ENCODE data around the gene TAS2R50.

The TAS2R50 gene

DNA sequence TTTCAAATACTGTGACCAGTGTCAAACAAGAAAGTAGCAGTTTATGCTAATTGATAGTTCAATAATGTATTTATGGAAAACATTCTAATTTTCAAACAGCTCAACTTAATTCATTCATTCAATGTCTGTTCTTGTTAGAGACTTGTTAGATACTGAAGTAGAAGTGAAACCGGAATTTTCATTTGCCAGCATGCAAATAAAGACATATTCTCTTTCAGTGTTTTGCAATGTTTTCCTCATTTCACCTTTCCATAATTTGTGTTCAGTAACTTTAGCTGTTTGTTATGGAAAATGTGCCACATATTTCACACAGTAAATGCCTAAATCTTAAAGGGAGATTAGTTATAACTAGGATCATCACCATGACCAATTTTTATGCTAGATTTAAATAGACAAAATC, 21.2 kb downstream of the TAS2R50 start:
- Histone ChIP-seq H3K4me3 (replicated peaks; ENCODE audit: insufficient read depth, low read length) (no peak overlapping the region), H3K27ac (replicated peaks) (no peak overlapping the region), H3K27me3 (ENCODE audit: insufficient read depth, poor library complexity, severe bottlenecking) (no peaks in the 10 kb centered on the region)
- TF ChIP-seq, protein P1, sequence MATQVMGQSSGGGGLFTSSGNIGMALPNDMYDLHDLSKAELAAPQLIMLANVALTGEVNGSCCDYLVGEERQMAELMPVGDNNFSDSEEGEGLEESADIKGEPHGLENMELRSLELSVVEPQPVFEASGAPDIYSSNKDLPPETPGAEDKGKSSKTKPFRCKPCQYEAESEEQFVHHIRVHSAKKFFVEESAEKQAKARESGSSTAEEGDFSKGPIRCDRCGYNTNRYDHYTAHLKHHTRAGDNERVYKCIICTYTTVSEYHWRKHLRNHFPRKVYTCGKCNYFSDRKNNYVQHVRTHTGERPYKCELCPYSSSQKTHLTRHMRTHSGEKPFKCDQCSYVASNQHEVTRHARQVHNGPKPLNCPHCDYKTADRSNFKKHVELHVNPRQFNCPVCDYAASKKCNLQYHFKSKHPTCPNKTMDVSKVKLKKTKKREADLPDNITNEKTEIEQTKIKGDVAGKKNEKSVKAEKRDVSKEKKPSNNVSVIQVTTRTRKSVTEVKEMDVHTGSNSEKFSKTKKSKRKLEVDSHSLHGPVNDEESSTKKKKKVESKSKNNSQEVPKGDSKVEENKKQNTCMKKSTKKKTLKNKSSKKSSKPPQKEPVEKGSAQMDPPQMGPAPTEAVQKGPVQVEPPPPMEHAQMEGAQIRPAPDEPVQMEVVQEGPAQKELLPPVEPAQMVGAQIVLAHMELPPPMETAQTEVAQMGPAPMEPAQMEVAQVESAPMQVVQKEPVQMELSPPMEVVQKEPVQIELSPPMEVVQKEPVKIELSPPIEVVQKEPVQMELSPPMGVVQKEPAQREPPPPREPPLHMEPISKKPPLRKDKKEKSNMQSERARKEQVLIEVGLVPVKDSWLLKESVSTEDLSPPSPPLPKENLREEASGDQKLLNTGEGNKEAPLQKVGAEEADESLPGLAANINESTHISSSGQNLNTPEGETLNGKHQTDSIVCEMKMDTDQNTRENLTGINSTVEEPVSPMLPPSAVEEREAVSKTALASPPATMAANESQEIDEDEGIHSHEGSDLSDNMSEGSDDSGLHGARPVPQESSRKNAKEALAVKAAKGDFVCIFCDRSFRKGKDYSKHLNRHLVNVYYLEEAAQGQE (IDR thresholded peaks at IDR 0.05; ENCODE audit: insufficient replicate concordance, low read depth): no peak
- TF ChIP-seq, protein P2, sequence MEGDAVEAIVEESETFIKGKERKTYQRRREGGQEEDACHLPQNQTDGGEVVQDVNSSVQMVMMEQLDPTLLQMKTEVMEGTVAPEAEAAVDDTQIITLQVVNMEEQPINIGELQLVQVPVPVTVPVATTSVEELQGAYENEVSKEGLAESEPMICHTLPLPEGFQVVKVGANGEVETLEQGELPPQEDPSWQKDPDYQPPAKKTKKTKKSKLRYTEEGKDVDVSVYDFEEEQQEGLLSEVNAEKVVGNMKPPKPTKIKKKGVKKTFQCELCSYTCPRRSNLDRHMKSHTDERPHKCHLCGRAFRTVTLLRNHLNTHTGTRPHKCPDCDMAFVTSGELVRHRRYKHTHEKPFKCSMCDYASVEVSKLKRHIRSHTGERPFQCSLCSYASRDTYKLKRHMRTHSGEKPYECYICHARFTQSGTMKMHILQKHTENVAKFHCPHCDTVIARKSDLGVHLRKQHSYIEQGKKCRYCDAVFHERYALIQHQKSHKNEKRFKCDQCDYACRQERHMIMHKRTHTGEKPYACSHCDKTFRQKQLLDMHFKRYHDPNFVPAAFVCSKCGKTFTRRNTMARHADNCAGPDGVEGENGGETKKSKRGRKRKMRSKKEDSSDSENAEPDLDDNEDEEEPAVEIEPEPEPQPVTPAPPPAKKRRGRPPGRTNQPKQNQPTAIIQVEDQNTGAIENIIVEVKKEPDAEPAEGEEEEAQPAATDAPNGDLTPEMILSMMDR (IDR thresholded peaks at IDR 0.05; ENCODE audit: insufficient read depth, low read length): no peak
- no peak for TF ChIP-seq SPI1 (IDR thresholded peaks at IDR 0.05; ENCODE audit: borderline replicate concordance, low read depth)
- TF ChIP-seq POLR2AphosphoS5 (IDR thresholded peaks at IDR 0.05; ENCODE audit: low read depth): no peak
- TF ChIP-seq GABPA (IDR thresholded peaks at IDR 0.05; ENCODE audit: low read depth): no peak
- DNase-seq (ENCODE audit: low read depth in 1 of 2, low spot score in 1 of 2): no peak

DNA sequence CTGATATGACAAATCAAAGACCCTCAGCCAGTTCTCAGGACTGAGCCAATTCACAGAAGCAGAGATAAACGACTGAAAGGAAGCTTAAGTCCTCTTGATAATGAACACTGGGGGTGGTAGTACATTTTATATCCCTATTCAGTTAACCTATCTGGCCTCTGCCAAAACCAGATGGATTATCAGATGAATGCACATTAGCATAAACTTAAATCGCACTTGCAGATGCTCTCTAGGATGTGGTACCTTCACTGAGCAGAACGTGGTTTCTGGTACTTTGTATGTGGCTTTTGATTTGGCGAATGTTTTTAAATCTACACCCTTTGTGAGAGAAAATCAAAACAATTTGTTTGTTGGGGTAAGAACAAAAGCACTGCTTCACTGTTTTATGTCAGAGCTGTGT, 26.5 kb downstream of the TAS2R50 start:
- TF ChIP-seq POLR2AphosphoS5 (IDR thresholded peaks at IDR 0.05; ENCODE audit: low read depth) (no peak), SPI1 (IDR thresholded peaks at IDR 0.05; ENCODE audit: borderline replicate concordance, low read depth) (no peak), GABPA (IDR thresholded peaks at IDR 0.05; ENCODE audit: low read depth) (no peak)
- TF ChIP-seq, protein P1 (IDR thresholded peaks at IDR 0.05; ENCODE audit: insufficient replicate concordance, low read depth): no peak
- TF ChIP-seq, protein P2 (IDR thresholded peaks at IDR 0.05; ENCODE audit: insufficient read depth, low read length): no peak
- Histone ChIP-seq H3K4me3 (replicated peaks; ENCODE audit: insufficient read depth, low read length) (no peak overlapping the region), H3K27me3 (ENCODE audit: insufficient read depth, poor library complexity, severe bottlenecking) (no peaks in the 10 kb centered on the region), H3K27ac (replicated peaks) (no peak overlapping the region)
- no peak for DNase-seq (ENCODE audit: low read depth in 1 of 2, low spot score in 1 of 2)

DNA sequence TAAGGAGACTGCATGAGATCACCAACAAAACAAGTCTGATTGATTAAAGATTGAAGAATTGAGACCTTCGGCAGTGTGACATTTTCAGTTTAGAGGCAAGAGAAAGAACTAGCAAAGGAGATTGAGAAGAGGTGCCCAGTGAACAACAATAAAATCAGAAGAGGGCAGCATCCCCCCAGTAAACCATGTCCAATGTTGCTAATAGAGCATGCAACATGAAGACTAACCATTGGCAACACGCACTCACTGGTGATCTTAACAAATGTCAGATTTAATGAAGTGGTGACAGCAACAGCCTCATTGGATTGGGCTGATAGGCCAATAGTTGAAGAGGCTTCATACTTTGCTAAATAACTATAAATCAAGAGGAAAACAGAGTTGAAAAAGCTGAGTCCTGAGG, 26.9 kb downstream of the TAS2R50 start:
- TF ChIP-seq GABPA (IDR thresholded peaks at IDR 0.05; ENCODE audit: low read depth) (no peak), POLR2AphosphoS5 (IDR thresholded peaks at IDR 0.05; ENCODE audit: low read depth) (no peak), SPI1 (IDR thresholded peaks at IDR 0.05; ENCODE audit: borderline replicate concordance, low read depth) (no peak)
- TF ChIP-seq, protein P1 (IDR thresholded peaks at IDR 0.05; ENCODE audit: insufficient replicate concordance, low read depth): no peak
- TF ChIP-seq, protein P2 (IDR thresholded peaks at IDR 0.05; ENCODE audit: insufficient read depth, low read length): no peak
- no peak overlapping the region for H3K4me3 ChIP-seq (replicated peaks; ENCODE audit: insufficient read depth, low read length)
- H3K27ac ChIP-seq (replicated peaks): no peak overlapping the region
- DNase-seq (ENCODE audit: low read depth in 1 of 2, low spot score in 1 of 2): no peak
- H3K27me3 ChIP-seq (ENCODE audit: insufficient read depth, poor library complexity, severe bottlenecking): no peaks in the 10 kb centered on the region
